IPS DF 6.9 (cell line): ENCODE data around the gene VPS33A.

Source experiments
- DNase-seq: peaks from one replicate; pipeline ENCODE4 v3.0.0-alpha.2; 2013; ENCODE audit warnings: low read depth, low spot score
- H3K27ac ChIP-seq: one replicate; pipeline ENCODE4 v1.5.1; 2013; ENCODE audit warnings: low read length, control low read depth
- H3K27me3 ChIP-seq: 2 replicates; pipeline ENCODE4 v1.6.1; 2013; ENCODE audit warnings: mild to moderate bottlenecking, low read length; ENCODE audit not compliant: control insufficient read depth, insufficient read depth
- H3K36me3 ChIP-seq: 2 replicates; pipeline ENCODE4 v1.6.1; 2013; ENCODE audit warnings: low read length; ENCODE audit not compliant: control insufficient read depth, insufficient read depth
- H3K4me1 ChIP-seq: 2 replicates; pipeline ENCODE4 v1.6.1; 2013; ENCODE audit warnings: low read length; ENCODE audit not compliant: control insufficient read depth, insufficient read depth
- H3K4me3 ChIP-seq: 2 replicates; pipeline ENCODE4 v1.5.1; 2013; ENCODE audit warnings: mild to moderate bottlenecking, low read length
- H3K9me3 ChIP-seq: 2 replicates; pipeline ENCODE4 v1.6.1; 2013; ENCODE audit warnings: low read length, inconsistent platforms; ENCODE audit not compliant: control insufficient read depth, insufficient read depth
- WGBS: extraction: QIAGEN DNeasy Blood & Tissue Kit; methylation state at CpG from one replicate; pipeline ENCODE4 v1.1.7; 2013; ENCODE audit warnings: mixed read lengths, missing lambda C conversion rate; ENCODE audit not compliant: insufficient read length, insufficient coverage; 5-methylcytosine and 5-hydroxymethylcytosine counted together

The VPS33A gene

DNA sequence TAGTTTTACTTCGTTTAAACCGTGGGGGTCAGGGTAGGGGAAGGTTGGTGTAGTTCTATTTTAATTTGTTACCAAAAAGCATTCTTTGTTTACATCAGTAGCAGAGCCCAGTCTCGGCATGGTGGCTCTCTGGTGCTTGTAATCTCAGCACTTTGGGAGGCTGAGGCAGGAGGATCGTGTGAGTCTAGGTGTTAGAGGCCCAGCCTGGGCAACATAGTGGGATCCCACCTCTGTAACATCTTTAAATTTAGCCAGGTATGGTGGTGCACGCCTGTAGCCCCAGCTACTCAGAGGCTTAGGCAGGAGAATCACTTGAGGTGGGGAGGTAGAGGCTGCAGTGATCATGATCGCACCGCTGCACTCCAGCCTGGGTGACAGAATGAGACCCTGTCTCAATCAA, 81.2 kb downstream of the VPS33A start:
- 0 out of 2 replicates have a peak, but pooled peaks cover 1% of the 10 kb centered on the region for H3K4me1 ChIP-seq

DNA sequence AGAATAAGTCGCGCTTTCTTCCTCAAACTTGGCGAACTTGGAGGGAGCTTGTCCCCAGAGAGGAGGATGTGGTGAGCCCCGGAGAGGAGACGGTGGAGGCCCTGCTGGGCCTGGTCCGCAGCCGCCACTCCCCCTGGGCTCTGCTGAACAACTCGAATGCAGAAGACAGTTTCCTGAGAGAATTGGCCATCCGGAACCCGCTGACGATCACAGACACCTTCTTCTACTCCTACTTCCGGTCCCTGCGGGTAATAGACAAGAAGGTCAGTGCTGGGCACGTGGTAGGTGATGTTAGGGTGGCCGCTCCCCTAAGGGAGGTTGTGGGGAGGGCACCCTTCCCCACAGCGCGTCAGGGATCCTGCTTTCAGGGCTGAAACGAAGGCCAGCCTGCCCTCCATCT, 81.8 kb downstream of the VPS33A start:
- no peaks in the 10 kb centered on the region; the same call in 1 of the 2 replicates for H3K27me3 ChIP-seq
- no peak overlapping the region for H3K4me3 ChIP-seq
- 0 out of 2 replicates have a peak, but pooled peaks cover 1% of the 10 kb centered on the region for H3K4me1 ChIP-seq
- no peak for DNase-seq
- H3K27ac ChIP-seq = no peak overlapping the region
- H3K36me3 ChIP-seq = no peaks in the 10 kb centered on the region
- no CpG with 5 or more reads among the region's 18 CpGs for WGBS
- H3K9me3 ChIP-seq = no peaks in the 10 kb centered on the region

More for the DNA sequence above, 81.2 kb downstream of the VPS33A start:
- H3K27ac ChIP-seq = no peak overlapping the region
- H3K9me3 ChIP-seq = no peaks in the 10 kb centered on the region
- WGBS = no CpG with 5 or more reads among the region's 7 CpGs
- no peak overlapping the region for H3K4me3 ChIP-seq
- no peak for DNase-seq
- peaks cover under 1% of the 10 kb centered on the region; the same call in 1 of the 2 replicates for H3K36me3 ChIP-seq
- H3K27me3 ChIP-seq = no peaks in the 10 kb centered on the region; the same call in 1 of the 2 replicates

DNA sequence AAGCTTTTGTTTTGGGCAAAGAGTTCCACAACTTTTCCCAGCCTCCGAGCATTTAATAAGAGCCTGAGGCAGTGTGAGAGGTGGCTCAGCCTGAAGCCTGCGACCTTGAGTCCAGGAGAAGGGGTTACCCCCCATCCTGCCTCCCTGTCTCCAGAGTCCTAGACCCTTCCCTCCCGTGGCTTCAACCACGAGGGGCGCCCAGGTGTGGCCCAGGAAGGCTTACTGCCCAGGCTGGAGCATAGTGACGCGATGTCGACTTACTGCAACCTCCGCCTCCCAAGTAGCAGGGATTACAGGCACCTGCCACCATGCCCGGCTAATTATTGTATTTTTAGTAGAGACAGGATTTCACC, 82.7 kb downstream of the VPS33A start:
- Histone ChIP-seq H3K4me1 (0 out of 2 replicates have a peak, but pooled peaks cover 1% of the 10 kb centered on the region), H3K36me3 (no peaks in the 10 kb centered on the region)

DNA sequence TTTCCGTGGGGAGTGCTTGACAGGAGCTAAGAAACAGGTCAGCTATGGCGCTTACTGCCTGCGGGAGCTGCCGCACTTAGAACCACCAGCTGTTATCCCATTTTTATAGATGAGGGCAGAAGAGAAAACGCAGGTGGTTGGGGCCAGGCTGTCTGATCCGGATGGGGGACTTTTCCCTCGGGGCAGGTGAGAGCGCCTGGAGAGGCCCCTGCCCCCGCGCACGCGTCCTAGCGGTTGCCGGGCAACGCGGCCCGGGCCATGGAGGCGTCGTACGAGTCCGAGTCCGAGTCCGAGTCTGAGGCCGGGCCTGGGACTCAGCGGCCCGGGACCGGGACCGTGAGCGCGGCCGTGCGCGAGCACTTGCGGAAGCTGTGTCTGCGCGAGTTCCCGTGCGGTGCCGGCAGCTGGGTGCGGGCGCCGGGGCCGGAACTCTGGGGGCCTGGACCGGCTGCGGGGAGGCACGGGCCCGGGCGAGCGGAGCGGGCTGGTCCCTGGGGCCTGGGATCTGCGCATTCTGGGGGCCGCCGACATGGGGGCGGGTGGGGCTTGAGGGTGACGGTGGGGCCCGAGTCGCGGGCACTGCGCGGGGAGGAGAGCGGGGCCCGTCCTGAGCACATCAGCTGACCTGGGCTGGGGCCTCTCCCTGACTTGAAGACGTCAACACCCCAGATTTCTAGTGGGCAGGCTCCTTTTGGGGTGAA, 83.3 kb downstream of the VPS33A start, which contains the start of gene LRRC43:
Gene LRRC43 (plus strand): TSS at position 237 of the 701 bp plus-strand sequence. CDS start 22 bp downstream, at position 259.
- Histone ChIP-seq H3K4me3 (peak within 1 kb of the TSS; percentile 44), H3K27me3 (no peaks in the 10 kb centered on the region; the same call in 1 of the 2 replicates), H3K4me1 (0 out of 2 replicates have a peak, but pooled peaks cover 1% of the 10 kb centered on the region), H3K36me3 (no peaks in the 10 kb centered on the region), H3K9me3 (no peaks in the 10 kb centered on the region), H3K27ac (no peak within 1 kb of the TSS)
- no peak for DNase-seq
- WGBS = no CpG with 5 or more reads among the region's 63 CpGs

More for the DNA sequence above, 82.7 kb downstream of the VPS33A start:
- WGBS = no CpG with 5 or more reads among the region's 10 CpGs
- peak overlapping the region; percentile 44; the same call in 1 of the 2 replicates for H3K4me3 ChIP-seq
- no peak overlapping the region for H3K27ac ChIP-seq
- H3K9me3 ChIP-seq = no peaks in the 10 kb centered on the region
- DNase-seq = no peak
- H3K27me3 ChIP-seq = no peaks in the 10 kb centered on the region; the same call in 1 of the 2 replicates
